Measurements from ENCODE around the gene CHEK2. TPM values are rescaled to one million over a fixed set of nuclear protein-coding genes. Genes with fewer than 3 reads are reported as not detected.

Gene CHEK2
- total RNA-seq, result 15.7 and 16.2 TPM in 2 replicates

DNA sequence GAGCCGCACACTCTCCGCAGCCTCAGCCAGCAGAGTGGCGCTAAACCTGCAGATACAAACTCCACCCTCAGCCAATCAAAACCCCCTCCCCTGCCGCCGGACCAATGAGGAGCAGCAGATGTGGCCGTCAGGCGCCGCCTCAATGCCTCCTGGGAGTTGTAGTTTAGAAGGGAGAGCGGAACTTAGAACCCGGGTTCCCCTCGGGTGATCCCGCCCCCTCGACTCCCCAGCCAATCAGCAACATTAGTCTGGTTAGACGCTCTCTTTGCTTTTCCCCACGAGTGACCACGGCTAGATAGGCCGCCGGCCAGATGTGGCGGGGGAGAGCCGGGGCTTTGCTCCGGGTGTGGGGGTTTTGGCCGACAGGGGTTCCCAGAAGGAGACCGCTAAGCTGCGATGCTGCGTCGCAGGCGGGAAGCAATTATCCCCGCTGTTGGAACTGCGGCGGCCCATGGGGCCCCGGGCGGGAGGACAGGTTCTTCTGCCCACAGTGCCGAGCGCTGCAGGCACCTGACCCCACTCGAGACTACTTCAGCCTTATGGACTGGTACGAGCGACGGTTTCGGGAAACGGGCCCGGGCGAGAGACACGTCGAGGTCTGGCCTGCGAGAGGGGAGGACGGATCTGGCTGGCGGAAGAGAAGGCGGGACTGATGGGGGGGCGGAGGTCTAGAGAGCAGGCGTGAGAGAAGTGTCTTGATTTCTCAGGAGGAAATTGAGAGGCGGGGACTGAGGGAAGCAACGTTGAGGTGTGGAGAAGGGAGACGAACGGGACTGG is at the start of gene CHEK2, which contains the start of gene HSCB:
Gene CHEK2 (minus strand): TSS at position 36 of the 777 bp plus-strand sequence. CDS start 7,099 bp downstream, outside the sequence.
Gene HSCB (plus strand): TSS at position 255 of the 777 bp plus-strand sequence. CDS start 57 bp downstream, at position 312.

DNA sequence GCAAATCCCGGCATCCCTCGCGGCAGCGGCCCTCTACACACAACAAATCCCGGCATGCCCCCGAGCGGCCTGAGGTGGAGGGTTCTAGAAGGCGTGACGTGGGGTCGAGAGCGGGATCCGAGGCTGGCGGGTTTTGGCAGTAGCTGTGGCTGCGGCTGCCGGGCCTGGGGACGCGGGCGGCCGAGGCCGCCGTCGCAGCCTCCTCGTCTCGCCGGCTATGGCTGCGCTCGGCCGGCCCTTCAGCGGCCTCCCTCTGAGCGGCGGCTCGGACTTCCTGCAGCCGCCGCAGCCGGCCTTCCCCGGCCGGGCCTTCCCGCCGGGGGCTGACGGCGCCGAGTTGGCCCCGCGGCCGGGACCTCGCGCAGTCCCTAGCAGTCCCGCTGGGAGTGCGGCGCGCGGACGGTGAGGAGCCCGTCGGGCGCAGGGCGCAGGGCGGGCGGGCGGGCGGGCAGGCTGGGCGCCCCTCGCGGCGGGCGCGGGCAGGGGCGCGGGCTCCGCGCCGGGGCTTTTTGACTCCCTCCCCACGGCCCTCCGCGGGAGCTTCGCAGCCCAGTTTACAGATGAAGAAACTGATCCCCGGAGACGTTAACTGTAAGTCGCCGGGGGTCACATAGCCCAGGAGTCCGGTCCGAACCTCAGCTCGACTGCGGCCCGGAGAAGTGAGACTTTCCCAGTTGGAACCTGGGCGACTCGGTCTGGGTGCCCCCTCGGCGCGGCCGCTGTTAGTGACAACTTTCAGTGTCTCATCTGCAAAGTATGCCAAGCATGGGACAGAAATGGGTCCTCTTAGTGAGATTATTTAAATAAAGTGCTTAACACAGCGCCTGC is 31.2 kb upstream of the CHEK2 start, which contains the start of gene CCDC117:
Gene CCDC117 (plus strand): TSS at position 63 of the 828 bp plus-strand sequence. CDS start 155 bp downstream, at position 218.

DNA sequence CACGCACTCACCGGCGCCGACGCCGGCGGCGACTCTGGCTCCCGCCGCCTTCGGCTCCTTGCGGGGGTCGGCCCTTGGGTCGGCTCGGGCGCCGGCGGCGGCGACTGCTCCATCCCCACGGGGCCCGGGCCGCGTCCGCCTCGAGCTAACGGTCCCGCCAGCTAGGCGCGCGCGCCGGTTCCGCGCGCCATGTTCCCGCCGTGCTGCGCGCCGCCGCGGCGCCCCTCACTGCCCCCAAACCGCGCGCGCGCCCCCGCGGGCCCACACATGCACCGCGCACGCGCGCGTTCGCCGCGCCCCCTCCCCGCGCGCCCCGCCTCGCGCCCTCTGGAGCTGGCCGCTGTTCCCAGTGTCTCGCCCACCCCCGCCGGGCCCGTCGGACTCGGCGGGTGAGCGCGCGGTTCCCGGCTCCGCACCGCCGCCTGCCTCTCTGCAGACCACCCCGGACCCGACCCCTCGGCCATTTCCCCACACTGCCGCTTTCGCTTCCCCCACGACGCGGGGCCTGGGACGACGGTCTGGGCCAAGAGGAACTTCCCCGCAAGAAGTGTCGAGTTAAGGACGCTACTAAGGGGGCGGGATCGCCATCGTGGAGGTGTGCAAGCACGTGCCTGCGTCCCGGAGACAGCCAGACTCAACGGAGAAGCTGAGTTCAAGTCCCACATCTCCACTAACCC is 61.9 kb downstream of the CHEK2 start, which contains the start of gene TTC28:
Gene TTC28 (minus strand): TSS at position 230 of the 677 bp plus-strand sequence. CDS start 117 bp downstream, at position 113.

Other genes starting within 250 kb of the CHEK2 start
- gene TTC28, start 62.0 kb downstream of the CHEK2 start, total RNA-seq, result 11.1 and 68.4 TPM in 2 replicates
- gene HSCB, start 219 bp upstream of the CHEK2 start, total RNA-seq, result 22.2 and 37.0 TPM in 2 replicates
- 21.5 and 30.3 TPM in 2 replicates for gene CCDC117, start 30.9 kb upstream of the CHEK2 start, total RNA-seq
- 149 and 241 TPM in 2 replicates for gene XBP1, start 58.7 kb upstream of the CHEK2 start, total RNA-seq
- gene ZNRF3, start 141.8 kb upstream of the CHEK2 start, total RNA-seq, result 5.9 and 6.3 TPM in 2 replicates